HG02981 (cell line): ENCODE results near the gene NEURL1B.
A peak's percentile ranks its signal among the peaks of the same experiment; 100 is the strongest.

Source experiments
- ATAC-seq: cut with Tn5 transposase; IDR thresholded peaks from one replicate; pipeline ENCODE4 v1.9.1; 2021; ENCODE audit warnings: mild to moderate bottlenecking, moderate library complexity; ENCODE audit not compliant: unreplicated experiment

NEURL1B gene

DNA sequence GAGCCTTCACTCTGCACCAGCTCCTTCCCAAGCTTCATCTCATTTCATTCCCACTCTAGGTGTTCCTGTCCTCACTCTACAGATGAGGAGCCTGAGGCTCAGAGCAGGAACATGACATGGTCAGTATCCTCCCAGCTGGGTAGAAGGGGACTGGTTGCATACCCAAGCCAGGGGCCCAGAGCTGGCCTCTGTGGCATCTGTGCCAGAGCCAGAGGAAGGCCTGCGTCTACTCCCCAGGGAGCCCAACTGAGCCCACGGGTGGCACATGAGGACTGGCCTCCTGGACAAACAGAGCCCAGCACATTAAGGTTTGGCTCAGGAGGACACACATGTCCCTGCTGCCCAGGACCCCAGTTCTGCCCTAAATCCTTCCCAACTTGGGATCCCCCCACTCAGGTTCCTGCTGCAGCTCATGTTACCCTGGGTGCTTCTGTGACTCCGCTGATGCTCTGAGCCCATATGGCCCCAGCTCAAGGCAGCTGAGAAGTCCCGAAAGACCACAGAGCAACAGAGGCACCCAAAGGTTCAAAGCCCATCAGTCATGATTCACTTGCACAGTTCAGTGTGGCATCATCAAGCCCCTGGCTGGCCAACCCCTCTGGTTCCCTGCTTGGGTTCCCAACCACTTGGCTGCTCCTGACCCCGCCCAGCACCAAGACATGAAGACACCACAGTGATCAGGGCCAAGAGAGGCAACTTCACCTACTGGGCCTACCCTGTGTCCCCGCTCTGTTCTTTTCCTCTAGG lies 8.5 kb upstream of the NEURL1B start:
- no peak for ATAC-seq

DNA sequence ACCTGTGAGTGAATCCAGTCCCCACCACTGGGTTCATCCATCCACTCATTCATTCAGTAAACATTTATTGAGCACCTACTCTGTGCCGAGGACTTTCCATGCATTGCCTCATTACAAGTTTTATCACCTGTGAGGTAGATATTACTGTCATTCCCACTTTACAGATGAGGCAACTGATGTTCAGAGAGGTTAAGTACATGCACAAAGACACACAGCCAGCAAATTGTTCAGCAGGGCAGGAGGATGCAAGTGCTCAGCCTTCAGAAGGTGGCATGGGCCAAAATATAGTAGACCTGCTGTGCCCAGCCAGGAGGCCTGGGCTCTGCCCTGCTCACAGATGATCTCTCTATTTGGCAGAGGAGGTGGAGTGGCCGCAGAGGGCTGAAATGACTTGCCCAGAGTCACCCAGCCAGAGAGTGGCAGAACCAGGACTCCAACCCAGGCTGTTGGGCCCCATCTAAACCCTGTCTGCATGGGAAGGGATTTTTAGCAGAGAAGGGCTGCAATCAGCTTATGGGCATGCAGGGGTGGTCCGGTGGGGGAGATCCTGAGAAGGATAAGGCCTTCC lies 7.6 kb upstream of the NEURL1B start:
- ATAC-seq = no peak

DNA sequence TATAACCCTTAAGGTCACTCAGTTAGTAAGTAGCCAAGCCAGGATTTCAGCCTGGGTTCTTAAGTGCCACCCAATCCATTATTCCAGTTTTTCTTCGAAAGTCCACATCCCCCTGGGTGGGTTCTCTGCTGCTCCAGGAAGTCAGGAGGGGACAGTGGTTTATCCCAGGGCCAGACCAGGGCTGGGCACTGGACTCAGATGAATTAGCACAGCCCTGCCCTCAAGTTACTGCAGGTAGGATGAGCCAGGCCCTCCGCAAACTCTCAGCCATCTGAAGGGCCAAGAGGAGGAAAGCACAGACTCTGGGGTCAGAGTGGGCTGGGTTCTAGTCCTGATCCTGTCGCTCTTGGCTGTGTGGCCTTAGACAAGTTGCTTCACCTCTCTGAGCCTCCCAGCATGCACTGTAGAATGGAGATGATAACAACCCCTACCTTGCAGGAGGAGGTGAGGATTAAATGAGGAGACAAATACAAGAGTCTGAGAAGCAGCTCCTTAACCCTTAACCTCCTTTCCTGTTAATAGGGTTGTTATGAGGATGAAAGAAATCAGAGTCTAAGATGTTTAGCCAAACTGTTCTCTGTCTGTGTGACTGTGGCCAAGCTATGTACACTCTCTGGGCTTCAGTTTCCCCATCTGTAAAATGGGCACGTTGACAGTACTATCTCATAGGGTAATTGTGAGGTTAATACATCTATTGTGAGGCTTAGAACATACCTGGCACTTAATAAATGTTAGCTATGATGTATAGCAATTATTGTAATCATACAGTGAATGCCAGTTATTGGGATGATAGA lies 6.8 kb upstream of the NEURL1B start:
- ATAC-seq = no peak

DNA sequence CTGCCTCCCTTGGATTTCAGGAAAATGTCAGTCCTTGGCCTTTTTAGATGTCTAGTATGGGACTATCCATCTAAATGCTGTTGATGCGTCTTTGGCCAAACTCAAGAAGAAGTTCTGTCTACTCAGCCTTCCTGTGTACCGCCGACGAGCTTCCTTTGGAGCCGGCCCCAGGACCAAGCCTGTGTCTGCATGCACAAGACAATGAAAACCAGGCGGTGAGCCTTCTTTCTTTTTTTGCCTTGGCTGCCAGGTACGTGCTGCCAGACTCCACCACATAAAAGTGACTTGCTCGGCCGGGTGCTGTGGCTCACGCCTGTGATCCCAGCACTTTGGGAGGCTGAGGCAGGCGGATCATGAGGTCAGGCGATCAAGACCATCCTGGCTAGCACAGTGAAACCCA lies 6.0 kb upstream of the NEURL1B start:
- no peak for ATAC-seq

DNA sequence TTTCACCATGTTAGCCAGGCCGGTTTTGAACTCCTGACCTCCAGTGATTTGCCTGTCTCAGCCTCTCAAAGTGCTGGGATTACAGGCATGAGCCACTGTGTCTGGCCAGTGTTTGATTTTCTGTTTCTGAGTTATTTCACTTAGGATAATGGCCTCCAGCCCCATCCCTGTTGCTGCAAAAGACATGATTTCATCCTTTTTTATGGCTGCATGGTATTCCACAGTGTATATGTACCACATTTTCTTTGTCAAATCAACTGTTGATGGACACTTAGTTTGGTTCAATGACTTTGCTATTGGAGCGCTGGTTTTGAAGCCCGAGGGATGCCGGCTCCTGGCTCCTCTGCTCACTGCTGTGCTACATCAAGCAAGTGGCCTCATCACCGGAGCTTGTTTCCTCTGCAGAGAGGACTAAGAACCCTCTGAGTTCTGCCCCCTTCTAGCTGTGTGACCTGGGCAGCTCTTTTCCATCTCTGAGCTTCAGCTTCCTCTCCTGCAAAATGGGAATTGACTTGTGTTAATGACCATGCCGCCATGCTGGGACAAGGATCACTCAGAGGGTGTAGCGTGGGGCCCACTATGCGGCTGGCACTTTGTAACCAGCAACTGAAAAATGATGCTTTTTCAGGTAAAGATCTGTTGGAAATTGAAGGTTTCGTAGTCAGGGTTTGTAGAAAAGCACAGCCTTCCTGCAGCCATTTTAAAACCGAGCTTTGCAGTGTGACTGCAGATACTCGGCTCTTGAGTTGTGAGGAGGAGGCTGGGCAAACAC lies 4.6 kb upstream of the NEURL1B start:
- ATAC-seq = no peak

DNA sequence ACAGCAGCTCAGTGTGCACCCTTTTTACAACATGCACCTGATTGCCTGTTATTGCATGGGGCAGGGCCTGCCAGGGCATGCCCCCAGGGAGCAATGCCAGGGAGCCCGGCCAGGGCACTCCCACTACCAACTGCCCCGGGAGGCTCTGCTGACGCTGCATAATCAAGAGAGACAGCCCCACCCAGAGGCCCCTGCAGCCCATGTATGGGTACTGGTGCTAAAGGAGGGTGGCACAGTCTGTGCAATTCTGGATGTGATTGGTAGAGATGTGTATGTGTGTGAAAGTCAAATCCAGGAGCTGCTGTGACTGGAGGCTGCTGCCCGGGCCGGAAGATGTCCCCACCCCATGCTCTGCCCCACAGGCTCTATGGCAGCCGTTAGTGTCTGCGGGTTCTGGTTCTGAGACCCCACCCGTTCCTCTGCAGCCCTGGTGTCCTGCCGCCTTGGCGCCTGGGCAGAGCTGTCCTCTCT lies 3.9 kb upstream of the NEURL1B start:
- ATAC-seq = no peak

DNA sequence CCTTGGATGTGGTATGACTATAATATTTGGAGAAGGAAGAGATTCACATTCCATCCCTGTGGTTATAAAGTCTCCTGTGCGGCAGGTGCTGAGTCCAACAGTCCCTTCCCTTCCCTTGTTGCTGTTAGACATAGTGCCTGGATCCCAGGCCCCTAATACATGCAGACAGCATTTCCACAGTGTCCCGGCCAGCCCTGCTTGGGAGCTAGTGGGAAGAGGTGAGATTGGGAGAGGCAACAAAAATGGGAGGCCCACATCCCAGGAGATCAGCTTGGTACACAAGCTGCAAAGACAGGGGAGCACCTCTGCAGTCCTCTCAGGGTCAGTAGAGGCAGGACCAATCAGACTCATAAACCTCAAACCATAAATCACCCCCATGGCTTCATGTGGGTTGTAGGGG lies 3.3 kb upstream of the NEURL1B start:
- ATAC-seq = no peak

DNA sequence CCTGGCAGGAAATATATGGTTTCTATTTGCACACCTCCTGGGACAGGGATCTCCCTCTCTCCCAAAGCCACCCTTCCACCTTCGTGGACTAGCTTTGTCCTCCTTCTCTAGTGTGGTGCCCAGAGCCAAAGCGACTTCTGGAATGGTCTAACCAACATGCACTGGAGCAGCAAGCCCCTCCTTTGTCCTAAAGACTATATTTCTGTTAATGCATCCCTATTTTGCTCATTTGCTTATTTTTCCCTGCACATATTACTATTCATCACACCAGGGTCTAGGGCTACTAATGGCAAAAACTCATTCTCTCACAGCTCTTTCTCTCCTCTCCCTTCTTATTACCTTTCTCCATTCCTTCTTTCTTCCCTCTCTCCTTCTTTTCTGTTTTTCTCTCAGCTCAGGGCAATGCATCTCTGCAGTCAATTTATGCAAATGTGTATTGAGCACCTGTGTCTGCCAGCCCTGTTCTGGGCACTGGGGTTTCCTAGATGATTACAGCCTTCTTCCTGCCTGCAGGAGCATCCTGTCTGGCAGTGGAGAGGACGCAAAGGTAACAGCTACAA lies 2.8 kb upstream of the NEURL1B start:
- ATAC-seq = no peak

DNA sequence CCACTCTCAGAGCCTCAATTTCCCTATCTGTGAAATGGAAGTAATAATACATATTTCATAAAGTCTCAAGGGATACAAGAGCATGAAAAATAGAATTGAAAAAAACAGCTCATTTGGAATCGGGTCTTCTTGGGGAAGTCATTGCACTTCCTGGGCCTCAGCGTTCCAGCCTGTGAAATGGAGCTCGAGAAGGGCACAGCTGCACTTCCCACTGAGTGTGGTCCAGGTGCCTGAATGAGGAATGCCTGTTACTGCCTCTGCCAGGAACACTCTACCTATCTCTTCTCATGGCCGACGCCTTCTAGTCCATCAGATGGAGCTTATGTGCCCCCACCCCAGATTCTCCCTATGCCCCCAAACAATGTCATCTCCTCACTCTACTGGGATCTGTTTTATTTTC lies 924 bp upstream of the NEURL1B start:
- no peak for ATAC-seq

DNA sequence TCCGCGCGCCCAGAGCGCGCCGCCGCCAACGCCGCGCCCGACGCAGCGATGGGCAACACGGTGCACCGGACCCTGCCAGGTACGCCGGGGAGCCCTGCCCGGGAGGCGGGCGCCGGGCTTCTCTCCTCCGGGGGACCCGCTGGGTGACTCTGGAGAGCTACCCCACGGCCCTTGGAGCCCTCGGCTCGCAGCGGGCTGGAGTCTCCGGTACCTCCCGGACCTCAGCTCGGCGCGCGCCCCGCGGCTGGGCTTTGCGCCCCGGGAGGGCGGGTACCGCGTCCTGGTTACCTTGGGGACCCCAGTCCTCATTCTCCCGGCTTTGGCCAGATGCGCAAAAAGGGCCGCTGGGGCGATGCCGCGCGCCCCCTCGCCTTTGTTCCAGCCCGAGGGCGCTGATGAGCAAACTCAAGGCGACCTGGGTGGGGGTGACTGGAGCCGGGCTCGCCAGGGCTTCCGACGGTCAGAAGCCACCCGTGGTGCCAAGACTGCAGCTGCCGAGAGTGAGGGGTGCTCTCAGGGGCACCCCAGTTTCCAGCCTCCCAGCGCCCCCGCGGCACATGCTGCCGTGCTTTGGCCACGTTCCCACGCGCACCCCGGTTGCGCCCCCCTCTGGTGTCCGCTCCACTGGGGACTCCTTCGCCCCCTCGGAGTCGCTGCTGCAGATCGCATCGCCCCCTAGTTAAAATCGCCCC lies 442 bp downstream of the NEURL1B start:
- peak; percentile 23 for ATAC-seq

DNA sequence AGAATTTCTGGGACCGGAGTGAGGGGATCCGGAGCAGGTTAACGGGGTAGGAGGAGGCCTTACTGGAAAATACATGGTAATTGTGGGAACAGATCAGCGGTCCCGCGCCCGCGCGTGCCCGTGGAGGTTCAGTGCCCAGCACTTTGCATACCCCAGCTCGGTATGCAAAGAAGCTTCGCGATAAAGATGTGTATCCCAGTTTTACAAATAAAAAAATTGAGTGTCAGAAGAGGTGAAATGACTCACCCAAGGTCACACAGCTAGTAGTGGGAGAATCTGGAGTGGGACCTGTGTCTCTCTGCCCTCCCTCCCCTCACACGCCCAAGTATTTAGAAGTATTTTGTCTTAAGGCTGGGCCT lies 967 bp downstream of the NEURL1B start:
- ATAC-seq = no peak

DNA sequence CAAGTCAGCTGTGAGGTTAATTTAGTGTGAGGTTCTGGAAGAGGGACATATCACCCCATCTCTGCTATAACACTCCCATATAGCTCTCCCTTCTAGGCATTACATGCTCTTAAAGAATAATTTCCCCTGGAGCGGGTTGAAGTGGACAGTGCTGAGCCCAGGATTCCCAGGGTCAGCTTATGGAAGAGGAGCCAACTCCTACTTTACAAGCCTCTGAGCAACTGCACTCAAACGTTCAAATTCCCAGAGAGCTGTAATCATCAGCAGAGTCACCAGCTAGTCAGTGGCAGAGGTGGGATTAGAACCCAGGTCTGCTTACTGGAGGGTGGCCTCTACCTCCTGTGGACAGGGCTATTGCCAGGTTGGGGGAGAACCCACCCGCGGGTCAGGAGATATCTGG lies 1.4 kb downstream of the NEURL1B start:
- ATAC-seq = no peak

DNA sequence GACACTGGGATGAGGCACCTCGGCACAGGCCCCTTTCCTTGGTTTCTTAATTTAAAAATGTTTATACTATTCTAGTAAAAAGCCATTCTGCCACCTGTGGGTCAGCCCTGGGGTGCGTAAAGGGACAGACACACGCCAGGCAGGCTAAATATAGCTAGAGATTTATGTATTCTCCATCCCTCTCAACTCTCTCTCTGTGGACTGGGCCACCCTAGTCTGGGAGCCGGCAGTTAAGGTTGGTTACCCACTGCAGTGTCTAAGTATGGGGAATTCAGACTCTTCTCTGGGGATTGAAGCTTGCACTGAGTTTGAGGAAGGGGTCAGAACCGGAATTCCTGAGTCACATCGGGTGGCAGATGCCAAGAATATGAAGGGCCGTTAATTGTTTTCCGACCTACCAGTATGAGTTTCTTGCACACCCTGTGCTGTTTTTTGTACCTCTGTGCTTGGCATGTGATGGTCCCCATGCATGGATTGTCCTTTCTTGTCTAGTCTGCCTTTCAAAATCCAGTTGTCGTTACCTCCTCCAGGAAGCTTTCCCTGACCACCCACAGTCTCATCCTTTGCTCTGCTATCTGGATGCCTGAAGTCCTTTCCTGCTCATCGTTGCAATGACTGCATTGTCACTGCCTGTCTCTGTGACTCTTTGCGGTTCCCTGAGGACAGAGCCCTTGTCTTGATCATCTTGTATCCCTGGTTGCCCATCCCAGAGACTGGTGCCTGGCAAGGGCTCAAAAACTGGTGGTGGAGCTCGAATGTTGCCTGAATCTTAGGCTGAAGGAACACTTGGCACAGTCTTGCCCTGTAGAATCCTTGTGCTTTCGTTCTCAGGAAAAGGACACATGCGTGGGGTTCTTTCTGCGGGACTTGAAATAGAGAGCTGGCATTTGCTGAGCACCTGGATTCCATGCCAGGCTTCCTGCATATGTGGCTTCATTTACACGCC lies 2.1 kb downstream of the NEURL1B start:
- no peak for ATAC-seq

DNA sequence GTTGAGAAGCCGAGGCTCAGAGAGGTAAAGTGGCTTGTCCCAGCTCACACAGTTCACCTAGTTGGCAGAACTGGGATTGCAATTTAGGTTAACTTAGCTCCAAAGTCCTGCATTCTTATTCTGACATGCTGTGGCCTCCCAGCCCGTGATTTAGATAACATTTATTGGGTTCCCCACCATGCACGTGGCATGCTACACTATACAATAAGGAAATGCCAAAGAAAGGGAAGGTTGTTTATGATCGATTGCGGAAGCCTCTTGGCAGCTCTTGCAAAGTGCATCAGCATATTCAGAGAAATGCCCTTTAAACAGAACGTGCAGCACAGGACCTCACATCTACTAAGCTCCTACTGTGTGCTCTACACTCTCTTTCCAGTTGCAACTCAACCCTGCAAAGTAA lies 3.2 kb downstream of the NEURL1B start:
- no peak for ATAC-seq

DNA sequence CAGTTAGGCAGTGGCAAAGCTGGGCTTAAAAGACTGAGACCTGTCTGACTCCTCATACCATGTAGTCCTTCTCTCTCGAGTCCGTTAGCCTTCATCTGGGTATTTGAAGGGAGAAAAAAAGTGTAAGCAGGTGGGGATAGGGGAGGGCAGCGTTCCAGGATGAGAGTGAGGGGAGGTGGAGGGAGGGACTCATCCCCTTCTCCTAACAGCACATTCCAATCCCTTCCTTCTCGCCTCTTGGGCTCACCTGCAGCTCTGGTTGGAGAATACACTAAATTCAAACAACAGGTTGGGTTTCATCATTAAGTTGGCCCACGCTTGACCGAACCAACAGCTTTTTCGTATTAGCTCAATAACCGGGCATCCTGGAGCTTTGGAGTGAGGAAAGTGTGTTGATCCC lies 3.6 kb downstream of the NEURL1B start:
- no peak for ATAC-seq

DNA sequence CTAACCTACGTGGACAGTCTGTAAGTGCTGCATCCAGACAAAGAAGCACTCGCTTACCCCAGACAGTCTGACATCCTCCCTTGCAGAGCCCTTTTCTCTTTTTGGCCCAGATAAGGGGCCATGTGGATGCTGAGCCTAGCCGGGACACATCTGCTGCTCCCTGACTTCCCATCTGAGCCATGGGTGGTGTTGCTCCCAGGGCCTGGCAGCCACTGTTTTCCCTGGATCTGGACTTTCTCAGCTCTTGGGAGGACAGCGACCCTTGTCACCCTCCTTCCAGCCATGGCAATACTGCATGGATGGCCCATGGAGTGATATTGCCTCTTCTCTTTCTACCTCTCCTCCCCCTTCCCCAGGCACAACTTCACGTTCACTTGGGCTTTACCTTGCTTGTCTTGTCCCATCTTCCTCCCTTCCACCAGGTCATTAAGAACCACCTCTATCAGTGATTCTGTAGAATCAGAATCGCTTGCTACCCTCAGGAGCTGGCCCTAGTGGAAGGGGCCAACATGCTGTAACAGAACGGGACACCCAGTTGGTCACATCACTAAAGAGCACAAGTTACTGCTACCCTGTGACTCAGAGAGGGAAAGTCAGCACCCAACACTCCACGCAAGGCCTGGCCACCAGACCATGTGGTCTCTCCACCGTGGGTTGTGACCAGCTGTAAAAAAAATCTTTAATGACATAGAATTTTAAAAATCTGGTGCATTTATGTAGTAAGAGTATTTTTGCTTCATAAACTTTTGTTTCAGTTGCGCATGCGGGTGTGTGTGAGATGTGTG lies 4.4 kb downstream of the NEURL1B start:
- no peak for ATAC-seq

DNA sequence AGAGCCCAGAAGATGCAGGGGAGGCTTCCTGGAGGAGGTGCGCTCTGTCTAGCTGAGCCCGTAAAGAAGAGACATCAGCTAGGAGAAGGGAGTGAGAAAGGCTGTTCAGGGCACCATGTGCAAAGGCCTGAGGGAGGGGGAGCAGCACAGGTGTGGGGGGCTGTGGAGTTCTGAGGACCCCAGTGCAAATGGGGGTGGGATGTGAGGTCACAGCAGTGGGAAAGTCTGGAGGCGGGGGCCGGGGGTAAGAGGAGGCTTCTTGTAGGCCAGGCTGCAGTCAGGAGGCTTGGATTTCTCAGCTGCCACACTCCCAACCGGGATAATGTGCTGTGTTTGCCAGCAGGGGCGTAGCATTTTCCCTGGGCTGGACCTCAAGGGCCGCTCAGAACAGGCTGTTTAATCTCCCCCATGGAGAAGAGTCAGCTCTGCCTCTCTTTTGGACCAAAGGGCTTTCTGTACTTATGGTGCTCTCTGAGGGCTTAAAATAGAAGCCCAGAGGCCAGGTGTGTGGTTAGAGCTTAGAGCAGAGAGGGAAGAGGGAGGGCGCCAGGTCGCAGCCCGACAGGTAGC lies 5.7 kb downstream of the NEURL1B start:
- ATAC-seq = no peak

DNA sequence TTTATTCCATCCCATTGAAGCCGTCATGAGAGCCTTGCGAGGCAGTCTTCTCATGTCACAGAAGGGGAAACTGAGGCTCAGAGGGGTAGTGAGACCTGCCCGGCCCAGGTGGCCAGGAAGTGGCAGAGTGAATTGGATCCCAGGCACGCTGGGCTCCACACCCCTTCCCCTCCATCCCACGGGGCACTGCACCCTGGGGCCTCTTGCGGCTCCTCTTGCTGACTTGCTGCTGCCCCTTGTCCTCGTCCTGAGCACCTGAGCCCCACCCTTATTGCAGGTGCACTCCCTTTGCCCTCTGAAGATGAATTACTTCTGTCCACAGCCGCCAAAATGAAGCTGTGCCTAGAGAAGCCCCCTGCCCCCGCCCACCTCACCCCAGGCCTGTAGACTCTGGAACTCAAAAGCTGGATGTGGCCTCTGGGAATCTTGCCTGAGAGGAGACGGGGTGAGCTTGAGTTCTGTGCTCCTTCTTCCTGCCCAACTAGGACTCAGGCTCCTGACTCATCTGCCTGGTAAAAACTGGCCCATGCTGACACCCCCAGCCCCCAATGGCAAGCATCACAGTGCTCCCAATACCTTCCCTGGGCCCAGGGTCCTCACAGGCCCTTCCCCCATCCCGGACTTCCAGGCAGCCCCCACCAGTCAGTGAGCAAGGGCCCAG lies 6.4 kb downstream of the NEURL1B start:
- ATAC-seq = no peak
